Prostate gland (tissue), 2 donors: ENCODE data around the gene ACOT12. TPM values are rescaled to one million over a fixed set of nuclear protein-coding genes. Genes with fewer than 3 reads are reported as not detected.

Experiments
- DNase-seq: peaks from one replicate; pipeline ENCODE4 v3.0.0-alpha.2; 2019; ENCODE audit warnings: low spot score
- H3K27ac ChIP-seq, 2 donors: fragments of 200-600 bp; sonication (generic); 2 replicates each; pipeline ENCODE4 v1.5.1; 2017 to 2019
- H3K27me3 ChIP-seq: fragments of 200-600 bp; sonication (generic); replicated peaks from 2 replicates; pipeline ENCODE4 v1.5.1; 2019; ENCODE audit not compliant: insufficient read depth
- H3K36me3 ChIP-seq, 2 donors: fragments of 200-600 bp; sonication (generic); 1 replicate in 1 of 2; 2 replicates in 1 of 2; pipeline versions ENCODE4 v1.5.1 to v1.8.1; 2017 to 2019
- H3K4me1 ChIP-seq: fragments of 200-600 bp; sonication (generic); replicated peaks from 2 replicates; pipeline ENCODE4 v1.5.1; 2019
- H3K4me3 ChIP-seq, 2 donors: fragments of 200-600 bp; sonication (generic); 2 replicates each; pipeline ENCODE4 v1.5.1; 2017 to 2019
- H3K9me3 ChIP-seq: fragments of 200-600 bp; sonication (generic); 2 replicates; pipeline ENCODE4 v1.5.1; 2017
- POLR2A ChIP-seq: fragments of 450-650 bp; IDR thresholded peaks from one replicate; pipeline ENCODE4 v1.6.1; 2016; ENCODE audit warnings: antibody characterized with exemption, mild to moderate bottlenecking
- POLR2AphosphoS5 ChIP-seq: sonication (generic); formaldehyde crosslinking; IDR thresholded peaks from one replicate; pipeline ENCODE4 v1.6.1; 2017; ENCODE audit warnings: antibody characterized with exemption
- WGBS: methylation state at CpG from one replicate; pipeline ENCODE4 v1.1.5; 2018; 5-methylcytosine and 5-hydroxymethylcytosine counted together
- intact Hi-C: fragments of 100-400 bp; cut with DNase I; formaldehyde crosslinking; loops from one replicate; pipeline ENCODE4 v1.14.2; 2022
- total RNA-seq, 2 donors: library from RNA; depleted of rRNA; stranded (reverse); fragments of >200 nt; gene quantifications; one replicate each; pipeline ENCODE4 v1.1.0, GENCODE V29; 2016
- TF ChIP-seq, protein P1 (sequence below), 4 experiments: fragments of 200-600 bp in 2 of 4; fragments of 450-650 bp in 2 of 4; sonication (generic) in 2 of 4; IDR thresholded peaks; 1 replicate in 3 of 4; 2 replicates in 1 of 4; pipeline ENCODE4 v1.5.1; 2016 to 2019; ENCODE audit warnings: antibody characterized with exemption in 4 of 4, mild to moderate bottlenecking in 2 of 4, moderate library complexity in 2 of 4

Gene ACOT12
- total RNA-seq, 2 donors from 2014 or later = 1.0 TPM; not detected in 1

- TF ChIP-seq, protein P1, sequence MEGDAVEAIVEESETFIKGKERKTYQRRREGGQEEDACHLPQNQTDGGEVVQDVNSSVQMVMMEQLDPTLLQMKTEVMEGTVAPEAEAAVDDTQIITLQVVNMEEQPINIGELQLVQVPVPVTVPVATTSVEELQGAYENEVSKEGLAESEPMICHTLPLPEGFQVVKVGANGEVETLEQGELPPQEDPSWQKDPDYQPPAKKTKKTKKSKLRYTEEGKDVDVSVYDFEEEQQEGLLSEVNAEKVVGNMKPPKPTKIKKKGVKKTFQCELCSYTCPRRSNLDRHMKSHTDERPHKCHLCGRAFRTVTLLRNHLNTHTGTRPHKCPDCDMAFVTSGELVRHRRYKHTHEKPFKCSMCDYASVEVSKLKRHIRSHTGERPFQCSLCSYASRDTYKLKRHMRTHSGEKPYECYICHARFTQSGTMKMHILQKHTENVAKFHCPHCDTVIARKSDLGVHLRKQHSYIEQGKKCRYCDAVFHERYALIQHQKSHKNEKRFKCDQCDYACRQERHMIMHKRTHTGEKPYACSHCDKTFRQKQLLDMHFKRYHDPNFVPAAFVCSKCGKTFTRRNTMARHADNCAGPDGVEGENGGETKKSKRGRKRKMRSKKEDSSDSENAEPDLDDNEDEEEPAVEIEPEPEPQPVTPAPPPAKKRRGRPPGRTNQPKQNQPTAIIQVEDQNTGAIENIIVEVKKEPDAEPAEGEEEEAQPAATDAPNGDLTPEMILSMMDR (IDR thresholded peaks at IDR 0.05) = no peak
- no peak for TF ChIP-seq POLR2AphosphoS5
- no peak for TF ChIP-seq POLR2A
- Histone ChIP-seq H3K4me3 (no peak overlapping the region), H3K4me1 (no peaks in the 10 kb centered on the region), H3K9me3 (no peaks in the 10 kb centered on the region), H3K36me3 (no peaks in the 10 kb centered on the region), H3K27me3 (no peaks in the 10 kb centered on the region), H3K27ac (no peak overlapping the region)
- WGBS = 20% methylated on average over 1 of the region's 1 CpG
- DNase-seq = no peak
- intact Hi-C loops = no loop called here
Measured at GRCh38 chr5:81336556-81336955, 57.4 kb downstream of the ACOT12 start.

DNA sequence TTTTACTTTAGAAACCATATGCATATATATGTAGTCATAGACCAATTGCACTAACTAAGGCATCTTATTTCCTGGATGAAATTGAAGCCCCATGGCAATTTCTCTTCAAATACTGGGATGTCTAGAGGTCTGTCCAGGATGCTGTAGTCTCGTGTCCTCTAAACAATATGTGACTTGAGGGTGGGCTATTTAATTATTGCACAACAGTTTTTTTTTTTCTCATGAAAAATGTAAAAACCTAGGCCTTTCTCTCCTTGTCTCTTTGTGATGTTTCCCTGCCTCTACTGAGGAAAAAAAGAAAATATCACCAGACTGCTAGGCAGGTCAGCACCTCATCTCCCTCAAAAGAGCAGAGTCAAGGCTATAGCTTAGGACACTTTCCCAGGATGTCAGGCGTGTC, 58.0 kb downstream of the ACOT12 start:
- intact Hi-C loops = no loop called here
- 86% methylated on average over 2 of the region's 2 CpGs for WGBS

GRCh38 chr5:81334304-81335061, 59.5 kb downstream of the ACOT12 start:
- Histone ChIP-seq H3K9me3 (no peaks in the 10 kb centered on the region), H3K27me3 (no peaks in the 10 kb centered on the region), H3K4me3 (no peak overlapping the region), H3K27ac (no peak overlapping the region), H3K4me1 (no peaks in the 10 kb centered on the region), H3K36me3 (no peaks in the 10 kb centered on the region)
- DNase-seq = no peak
- intact Hi-C loops = no loop called here
- TF ChIP-seq POLR2AphosphoS5 (no peak), POLR2A (no peak)
- TF ChIP-seq, protein P1 (IDR thresholded peaks at IDR 0.05) = no peak
- 78% methylated on average over 14 of the region's 14 CpGs for WGBS

More for the DNA sequence above, 58.0 kb downstream of the ACOT12 start:
- Histone ChIP-seq H3K36me3 (no peaks in the 10 kb centered on the region), H3K4me1 (no peaks in the 10 kb centered on the region), H3K27ac (no peak overlapping the region), H3K9me3 (no peaks in the 10 kb centered on the region), H3K4me3 (no peak overlapping the region), H3K27me3 (no peaks in the 10 kb centered on the region)
- TF ChIP-seq POLR2A (no peak), POLR2AphosphoS5 (no peak)
- TF ChIP-seq, protein P1 (IDR thresholded peaks at IDR 0.05) = no peak
- DNase-seq = no peak

DNA sequence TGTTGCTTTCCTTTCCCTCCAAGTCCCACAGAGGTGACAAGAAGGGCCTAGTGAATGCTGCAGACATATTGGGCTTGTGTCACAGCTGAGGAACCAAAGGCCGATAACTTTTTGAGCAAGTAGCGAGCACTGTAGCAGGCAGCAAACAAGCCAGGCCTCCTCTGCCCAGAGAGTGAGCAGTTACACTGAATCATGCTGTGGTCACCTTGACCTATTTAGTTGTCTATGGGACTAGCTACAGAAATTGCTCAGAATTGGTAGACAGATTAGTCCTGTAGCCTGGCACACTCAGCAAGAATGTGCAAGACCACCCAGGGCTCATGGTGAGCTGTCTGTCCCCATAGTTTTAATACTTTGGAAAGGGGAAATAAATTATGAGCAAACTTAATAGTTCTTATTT, 67.4 kb downstream of the ACOT12 start:
- Histone ChIP-seq H3K27me3 (no peaks in the 10 kb centered on the region), H3K9me3 (no peaks in the 10 kb centered on the region), H3K27ac (no peak overlapping the region), H3K36me3 (no peaks in the 10 kb centered on the region), H3K4me3 (no peak overlapping the region), H3K4me1 (no peaks in the 10 kb centered on the region)
- 92% methylated on average over 2 of the region's 2 CpGs for WGBS
- intact Hi-C loops = no loop called here
- DNase-seq = no peak
- TF ChIP-seq POLR2A (no peak), POLR2AphosphoS5 (no peak)
- TF ChIP-seq, protein P1 (IDR thresholded peaks at IDR 0.05) = no peak

- H3K36me3 ChIP-seq = no peaks in the 10 kb centered on the region
- TF ChIP-seq POLR2A = no peak
- no peak for TF ChIP-seq POLR2AphosphoS5
- TF ChIP-seq, protein P1 (IDR thresholded peaks at IDR 0.05) = no peak
- no peak for DNase-seq
- 60% methylated on average over 2 of the region's 2 CpGs for WGBS
- intact Hi-C loops = no loop called here
- no peaks in the 10 kb centered on the region for H3K4me1 ChIP-seq
- no peak overlapping the region for H3K4me3 ChIP-seq
- H3K9me3 ChIP-seq = no peaks in the 10 kb centered on the region
- no peaks in the 10 kb centered on the region for H3K27me3 ChIP-seq
- no peak overlapping the region for H3K27ac ChIP-seq
Measured at GRCh38 chr5:81317536-81317935, 76.4 kb downstream of the ACOT12 start.
